Esophagus squamous epithelium (tissue), 4 donors: Measurements from ENCODE around the gene CCDC92.

Source experiments
- POLR2A ChIP-seq, 4 donors: fragments of 450-650 bp; IDR thresholded peaks; one replicate each; pipeline ENCODE4 v1.6.1; 2017; ENCODE audit warnings: antibody characterized with exemption in 4 of 4, mild to moderate bottlenecking in 4 of 4, moderate library complexity in 3 of 4
- TF ChIP-seq, protein P1 (sequence below), 6 experiments: fragments of 450-650 bp in 4 of 6; fragments of 200-600 bp in 2 of 6; sonication (generic) in 2 of 6; IDR thresholded peaks; one replicate each; pipeline ENCODE4 v1.5.1; 2016 to 2019; ENCODE audit warnings: antibody characterized with exemption in 6 of 6, mild to moderate bottlenecking in 4 of 6, moderate library complexity in 4 of 6

DNA sequence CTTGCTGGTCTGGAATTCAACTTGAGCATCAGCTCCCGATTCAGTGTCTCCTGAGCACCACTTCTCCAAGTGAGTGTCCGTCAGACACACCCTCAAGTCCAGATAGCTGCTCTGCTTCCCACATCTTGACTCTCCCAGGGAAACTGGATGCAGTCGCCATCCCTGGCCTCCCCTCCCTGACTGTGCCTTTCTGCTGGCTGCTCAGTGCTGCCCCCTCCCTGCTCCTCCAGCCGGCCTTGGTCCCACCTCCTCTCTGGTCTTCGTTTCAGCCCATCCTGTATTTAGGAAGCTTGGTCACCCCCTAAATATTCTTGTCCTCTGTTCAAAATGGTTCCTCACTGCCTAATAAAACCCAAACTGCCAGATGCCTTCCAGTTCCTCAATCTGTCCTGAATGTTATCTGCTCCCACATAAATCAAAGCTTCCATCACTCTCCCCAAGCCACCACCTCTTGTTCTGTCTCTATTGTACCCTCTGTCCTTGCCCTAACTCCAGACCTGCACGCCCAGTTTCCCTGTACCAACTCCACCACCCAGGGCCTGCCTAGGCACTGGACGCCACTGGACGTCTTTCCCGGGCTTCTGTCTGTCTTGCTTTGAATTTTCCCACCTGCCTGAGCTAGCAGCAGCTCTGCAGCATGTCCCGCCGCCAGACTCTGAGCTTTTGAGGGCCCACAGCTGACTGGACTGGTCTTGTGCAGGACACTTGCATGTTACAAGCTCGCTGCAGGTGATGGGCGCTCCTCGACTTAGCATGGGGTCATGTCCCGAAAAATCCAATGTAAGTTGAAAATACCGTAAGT lies 33.8 kb downstream of the CCDC92 start:
- TF ChIP-seq, protein P1, sequence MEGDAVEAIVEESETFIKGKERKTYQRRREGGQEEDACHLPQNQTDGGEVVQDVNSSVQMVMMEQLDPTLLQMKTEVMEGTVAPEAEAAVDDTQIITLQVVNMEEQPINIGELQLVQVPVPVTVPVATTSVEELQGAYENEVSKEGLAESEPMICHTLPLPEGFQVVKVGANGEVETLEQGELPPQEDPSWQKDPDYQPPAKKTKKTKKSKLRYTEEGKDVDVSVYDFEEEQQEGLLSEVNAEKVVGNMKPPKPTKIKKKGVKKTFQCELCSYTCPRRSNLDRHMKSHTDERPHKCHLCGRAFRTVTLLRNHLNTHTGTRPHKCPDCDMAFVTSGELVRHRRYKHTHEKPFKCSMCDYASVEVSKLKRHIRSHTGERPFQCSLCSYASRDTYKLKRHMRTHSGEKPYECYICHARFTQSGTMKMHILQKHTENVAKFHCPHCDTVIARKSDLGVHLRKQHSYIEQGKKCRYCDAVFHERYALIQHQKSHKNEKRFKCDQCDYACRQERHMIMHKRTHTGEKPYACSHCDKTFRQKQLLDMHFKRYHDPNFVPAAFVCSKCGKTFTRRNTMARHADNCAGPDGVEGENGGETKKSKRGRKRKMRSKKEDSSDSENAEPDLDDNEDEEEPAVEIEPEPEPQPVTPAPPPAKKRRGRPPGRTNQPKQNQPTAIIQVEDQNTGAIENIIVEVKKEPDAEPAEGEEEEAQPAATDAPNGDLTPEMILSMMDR (IDR thresholded peaks at IDR 0.05) = no peak
- no peak for TF ChIP-seq POLR2A (IDR thresholded peaks at IDR 0.05)
